GM21619 (cell line): Measurements from ENCODE around the gene RNF34.

ENCODE experiments used
- ATAC-seq: cut with Tn5 transposase; IDR thresholded peaks from one replicate; pipeline ENCODE4 v1.9.1; 2021; ENCODE audit not compliant: unreplicated experiment

The RNF34 gene

DNA sequence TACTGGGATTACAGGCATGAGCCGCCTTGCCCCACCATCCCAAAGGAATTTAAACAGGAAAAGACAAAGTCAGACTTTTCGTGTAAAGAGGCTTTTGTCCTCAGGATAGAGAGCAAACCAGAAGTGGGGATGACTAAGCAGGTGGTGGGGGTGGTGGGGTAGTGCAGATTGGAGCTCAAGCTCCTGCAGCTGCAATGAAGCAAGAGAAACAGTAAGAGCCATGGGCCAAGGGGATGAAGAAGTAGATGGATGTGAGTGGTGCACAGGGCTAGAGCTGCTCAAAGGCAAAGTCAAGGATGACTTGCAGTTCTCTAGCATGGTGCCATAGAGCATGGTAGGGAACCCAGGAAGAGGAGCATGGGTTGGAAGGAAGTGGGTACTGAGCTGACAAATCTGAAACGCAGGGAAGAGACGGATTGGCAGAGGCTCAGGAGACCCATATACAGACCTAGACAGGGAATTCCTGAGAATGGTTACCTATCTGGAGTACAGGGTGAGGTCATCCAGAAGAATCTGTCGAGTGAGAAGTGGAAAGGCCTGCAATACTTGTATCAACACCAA, 11.4 kb upstream of the RNF34 start:
- no peak for ATAC-seq

DNA sequence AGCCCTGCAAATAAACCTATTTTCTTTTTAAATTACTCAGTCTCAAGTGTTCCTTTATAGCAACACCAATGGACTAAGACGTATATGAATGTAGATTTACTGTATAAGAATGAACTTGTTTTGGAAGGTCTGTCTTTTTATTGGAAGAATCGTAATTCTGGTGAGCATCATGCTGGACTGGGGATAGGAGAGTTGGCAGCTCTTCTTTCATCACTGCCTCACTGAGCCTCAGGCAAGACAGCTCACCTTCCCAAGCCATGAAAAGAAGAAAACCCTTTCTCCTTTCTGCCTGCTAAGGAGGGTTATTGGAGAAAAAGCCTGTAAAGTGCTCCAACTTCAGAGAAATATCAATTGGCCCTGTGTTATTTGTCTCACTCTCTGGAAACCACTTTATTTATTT, 9.1 kb upstream of the RNF34 start:
- ATAC-seq = no peak

DNA sequence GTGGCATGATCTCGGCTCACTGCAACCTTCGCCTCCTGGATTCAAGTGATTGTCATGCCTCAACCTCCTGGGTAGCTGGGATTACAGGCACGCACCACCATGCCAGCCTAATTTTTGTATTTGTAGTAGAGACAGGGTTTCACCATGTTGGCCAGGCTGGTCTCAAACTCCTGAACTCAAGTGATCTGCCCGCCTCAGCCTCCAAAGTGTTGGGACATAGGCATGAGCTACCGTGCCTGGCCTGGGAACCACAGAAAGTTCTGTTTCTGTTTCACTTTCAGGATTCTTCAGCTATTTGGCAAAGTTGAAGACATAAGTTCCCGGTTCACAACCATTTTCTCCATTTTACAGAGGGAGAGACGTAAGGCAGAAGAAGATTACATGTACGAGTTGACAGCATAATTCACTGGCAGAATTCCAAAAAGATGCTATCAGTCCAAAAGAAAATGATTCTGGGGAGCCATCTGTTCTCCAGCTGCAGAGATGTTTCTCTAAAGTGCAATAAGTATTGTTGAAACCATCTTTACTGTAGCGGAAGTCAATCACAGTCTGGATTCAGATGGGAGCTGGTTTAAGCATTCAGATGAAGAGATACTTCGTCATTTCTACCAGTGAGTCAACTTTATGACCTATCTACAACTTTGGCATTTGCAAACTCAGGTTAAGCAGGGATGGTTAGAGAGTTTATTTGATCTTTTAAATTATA, 8.1 kb upstream of the RNF34 start:
- ATAC-seq = no peak

- ATAC-seq = no peak
Observed at GRCh38 chr12:121392325-121392716, 7.6 kb upstream of the RNF34 start.

DNA sequence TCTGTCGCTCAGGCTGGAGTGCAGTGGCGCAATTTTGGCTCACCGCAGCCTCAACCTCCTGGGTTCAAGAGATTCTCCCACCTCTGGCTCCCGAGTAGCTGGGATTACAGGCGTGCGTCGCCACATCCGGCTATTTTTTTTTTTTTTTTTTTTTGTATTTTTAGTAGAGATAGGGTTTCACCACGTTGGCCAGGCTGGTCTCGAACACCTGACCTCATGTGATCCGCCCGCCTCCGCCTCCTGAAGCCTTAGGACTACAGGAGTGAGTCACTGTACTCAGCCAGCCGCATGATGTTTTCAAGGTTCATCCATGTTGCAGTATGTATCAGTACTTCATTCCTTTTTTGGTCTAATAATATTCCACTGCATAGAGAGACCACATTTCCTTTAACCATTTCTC, 2.4 kb upstream of the RNF34 start:
- no peak for ATAC-seq

GRCh38 chr12:121398355-121398754, 1.6 kb upstream of the RNF34 start:
- ATAC-seq = no peak

DNA sequence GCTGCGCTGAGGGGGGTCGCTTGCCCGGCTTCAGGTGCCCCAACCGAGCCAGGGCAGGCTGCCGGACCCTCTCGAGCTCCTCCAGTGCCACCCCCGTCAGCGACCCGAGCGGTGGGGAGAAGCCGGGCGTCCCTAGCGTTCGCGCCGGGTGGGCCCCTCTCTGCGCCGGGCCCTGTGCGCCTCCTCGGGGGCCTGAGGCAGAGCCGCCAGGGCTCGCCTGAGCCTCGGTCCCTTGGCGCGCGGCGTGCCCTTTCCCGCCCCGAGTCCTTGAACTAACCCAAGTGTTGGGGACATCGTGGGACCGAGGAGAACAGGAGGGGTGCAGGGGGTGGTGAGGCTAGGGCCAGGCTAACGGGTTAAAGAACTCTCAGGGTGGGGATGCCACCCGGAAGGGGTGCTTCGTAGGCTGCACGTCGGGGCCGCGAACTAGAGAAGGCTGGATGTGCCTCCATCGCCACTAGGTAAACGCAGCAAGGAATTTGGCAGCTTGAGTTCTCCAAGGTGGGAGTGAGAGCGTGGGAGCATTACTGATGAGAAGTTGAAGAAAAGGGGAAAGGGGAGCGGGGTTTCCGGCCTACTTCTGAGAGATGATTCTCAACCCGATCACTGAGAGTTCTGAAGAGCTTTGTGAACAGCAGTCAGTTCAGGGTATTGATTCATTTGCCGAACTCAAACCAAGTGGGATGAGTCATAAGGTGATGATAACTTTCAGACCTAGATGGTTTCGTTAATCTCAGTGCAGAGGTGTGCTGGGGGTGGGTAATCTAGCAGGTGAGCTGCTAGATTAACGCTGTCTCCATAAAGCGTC, 618 bp downstream of the RNF34 start:
- peak; percentile 40 for ATAC-seq

GRCh38 chr12:121403721-121404120, 3.8 kb downstream of the RNF34 start:
- no peak for ATAC-seq

- ATAC-seq = no peak
Observed at GRCh38 chr12:121404734-121405133, 4.8 kb downstream of the RNF34 start.

DNA sequence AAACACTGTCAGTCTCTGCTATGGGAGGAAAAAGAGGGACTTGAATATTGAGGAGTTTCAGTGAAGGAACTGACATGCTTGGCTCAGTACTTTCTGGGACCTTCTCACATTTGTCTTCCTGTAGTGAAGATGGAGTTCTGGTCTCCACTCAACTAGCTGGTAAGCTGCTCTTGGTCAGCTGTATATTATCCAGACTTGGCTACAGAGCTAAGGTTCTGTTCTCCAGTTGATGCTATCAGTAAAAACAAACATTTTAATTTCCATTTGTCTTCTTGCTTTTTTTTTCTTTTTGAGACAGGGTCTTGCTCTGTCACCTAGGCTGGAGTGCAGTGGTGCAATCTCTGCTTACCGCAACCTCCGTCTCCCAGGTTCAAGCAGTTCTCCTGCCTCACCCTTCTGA, 5.3 kb downstream of the RNF34 start:
- no peak for ATAC-seq

- no peak for ATAC-seq
Observed at GRCh38 chr12:121413917-121414316, 14.0 kb downstream of the RNF34 start.

DNA sequence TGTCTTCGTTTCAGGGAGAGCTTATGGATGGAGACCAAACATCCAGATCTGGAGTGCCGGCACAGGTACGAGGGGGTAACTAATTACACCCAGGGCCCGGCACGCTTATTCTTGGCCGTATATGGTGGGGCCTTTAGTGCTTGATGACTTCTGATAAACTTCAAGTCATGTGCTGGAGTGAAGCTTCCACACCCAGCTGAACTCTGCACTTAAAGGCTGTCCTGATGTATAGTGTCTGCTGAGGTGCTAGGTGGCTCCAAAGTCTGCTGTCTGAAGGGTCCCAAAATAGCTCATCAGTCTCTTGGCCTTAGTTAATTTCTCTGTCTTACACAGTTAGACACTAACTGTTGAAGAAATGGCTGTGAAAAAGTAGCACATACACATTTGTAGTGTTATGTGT, 17.9 kb downstream of the RNF34 start:
- no peak for ATAC-seq

DNA sequence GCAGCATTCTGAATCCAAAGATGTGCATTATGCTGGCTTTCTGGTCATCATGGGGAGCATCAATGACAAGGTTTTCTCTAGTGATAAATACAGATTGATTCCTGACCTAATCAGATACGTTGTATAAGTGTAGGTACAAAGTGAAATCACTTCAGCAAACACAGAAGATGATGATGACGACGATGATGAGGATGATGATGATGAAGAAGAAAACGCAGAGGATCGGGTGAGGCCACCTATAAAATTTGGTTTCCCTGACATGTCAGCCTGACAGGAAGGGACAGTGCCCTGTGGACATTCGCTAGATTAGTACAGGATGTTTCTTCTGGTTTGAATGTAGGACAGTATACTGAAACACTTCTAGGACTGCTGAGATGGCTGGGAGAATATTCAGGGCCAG, 20.2 kb downstream of the RNF34 start:
- ATAC-seq = no peak

GRCh38 chr12:121423253-121423652, 23.3 kb downstream of the RNF34 start:
- no peak for ATAC-seq

DNA sequence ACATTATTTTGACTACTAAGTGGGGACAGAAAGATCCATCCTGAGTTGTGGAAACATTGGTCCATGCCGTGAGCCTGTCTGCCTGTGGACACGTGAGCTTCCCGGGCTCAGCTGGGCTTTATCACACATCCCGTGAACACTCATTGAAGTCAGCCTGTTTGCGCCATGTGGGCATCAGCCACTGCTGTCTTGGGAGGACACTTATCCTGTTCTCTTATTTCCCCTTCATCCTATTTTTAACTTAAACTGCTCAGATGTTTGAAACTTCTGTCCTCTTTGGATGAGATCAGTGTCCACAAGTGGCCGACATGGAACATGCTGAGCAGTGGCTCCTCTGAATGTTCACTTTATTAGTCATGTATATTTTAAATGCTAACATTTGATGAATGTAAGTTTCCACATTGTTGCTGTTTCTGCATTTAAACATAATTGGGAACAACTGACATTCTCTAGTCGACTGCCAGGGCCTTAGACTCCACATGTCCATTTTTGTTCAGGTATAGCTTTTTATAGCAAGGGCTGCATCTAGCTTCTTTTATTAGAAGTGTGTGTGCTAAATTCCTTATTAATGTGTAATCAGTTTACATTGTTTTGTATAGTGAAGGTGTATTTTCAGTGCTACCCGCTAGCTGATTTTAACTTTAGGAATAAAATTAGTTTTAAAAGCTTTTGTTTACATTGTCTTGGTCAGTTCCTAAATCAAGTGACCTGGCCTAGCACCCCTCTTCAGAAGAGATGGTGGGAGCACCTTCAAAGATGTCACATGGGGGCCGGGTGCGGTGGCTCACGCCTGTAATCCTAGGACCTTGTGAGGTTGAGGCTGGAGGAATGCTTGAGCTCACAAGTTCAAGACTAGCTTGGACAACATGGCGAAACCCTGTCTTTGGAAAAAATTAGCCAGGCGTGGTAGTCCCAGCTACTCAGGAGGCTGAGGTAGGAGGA, 24.0 kb downstream of the RNF34 start:
- no peak for ATAC-seq

GRCh38 chr12:121424624-121424975, 24.7 kb downstream of the RNF34 start:
- ATAC-seq = no peak

- no peak for ATAC-seq
Observed at GRCh38 chr12:121427556-121428050, 27.7 kb downstream of the RNF34 start.

GRCh38 chr12:121428883-121429282, 29.0 kb downstream of the RNF34 start:
- ATAC-seq = no peak

- ATAC-seq = no peak
Observed at GRCh38 chr12:121430833-121431415, 31.0 kb downstream of the RNF34 start.

GRCh38 chr12:121432740-121433480, 33.0 kb downstream of the RNF34 start:
- no peak for ATAC-seq
